OCI-LY7 (cell line): ENCODE measurements around the gene CLMN. TPM values are rescaled to one million over a fixed set of nuclear protein-coding genes. Genes with fewer than 3 reads are reported as not detected.

Experiments
- BruUV-seq: library from RNA; stranded (reverse); fragments of 400-500 nt; replicated peaks from 2 replicates; lab custom pipeline; 2021; lab: Mats Ljungman, UMichigan
- CTCF ChIA-PET: fragments of 300-600 bp; sonication (Branson Sonifier 250); formaldehyde crosslinking; loops from one replicate; lab custom pipeline; 2022; ENCODE audit warnings: antibody characterized with exemption; ENCODE audit not compliant: unreplicated experiment; lab: Charles Lee
- POLR2A ChIA-PET: fragments of 300-600 bp; sonication (Branson Sonifier 250); formaldehyde crosslinking; loops from one replicate; lab custom pipeline; 2022; ENCODE audit warnings: antibody characterized with exemption; lab: Charles Lee
- DNase-seq: peaks from one replicate; pipeline ENCODE4 v3.0.0-alpha.2; 2015; ENCODE audit warnings: low spot score
- H2AFZ ChIP-seq: fragments of 200-600 bp; sonication (generic), shearing (Covaris generic); 2 replicates; pipeline ENCODE4 v1.6.1; 2014; ENCODE audit warnings: mild to moderate bottlenecking, antibody characterized with exemption, low read length, moderate library complexity
- H3K27ac ChIP-seq: fragments of 200-600 bp; sonication (generic); 2 replicates; pipeline ENCODE4 v1.5.1; 2014; ENCODE audit warnings: mixed run types, low read depth, mild to moderate bottlenecking, moderate library complexity, low read length, inconsistent platforms; ENCODE audit not compliant: poor library complexity, severe bottlenecking
- H3K36me3 ChIP-seq: fragments of 200-600 bp; sonication (generic); 2 replicates; pipeline ENCODE4 v1.6.1; 2014; ENCODE audit warnings: mild to moderate bottlenecking, antibody characterized with exemption, low read length, moderate library complexity, mixed read lengths; ENCODE audit not compliant: insufficient read depth
- H3K4me1 ChIP-seq: fragments of 200-600 bp; sonication (generic); 2 replicates; pipeline ENCODE4 v1.5.1; 2014; ENCODE audit warnings: mild to moderate bottlenecking, low read length; ENCODE audit not compliant: insufficient read depth, poor library complexity, severe bottlenecking
- H3K4me2 ChIP-seq: fragments of 200-600 bp; sonication (generic); 2 replicates; pipeline ENCODE4 v1.6.1; 2014; ENCODE audit warnings: mild to moderate bottlenecking, low read length
- H3K4me3 ChIP-seq: fragments of 200-600 bp; sonication (generic); 2 replicates; pipeline ENCODE4 v1.5.1; 2014; ENCODE audit warnings: mild to moderate bottlenecking, low read depth, low read length; ENCODE audit not compliant: poor library complexity, severe bottlenecking
- H3K79me2 ChIP-seq: fragments of 200-600 bp; sonication (generic); 2 replicates; pipeline ENCODE4 v1.6.1; 2016; ENCODE audit warnings: low read depth, mild to moderate bottlenecking, low read length, moderate library complexity, mixed read lengths; ENCODE audit not compliant: insufficient read depth
- H3K9me2 ChIP-seq: fragments of 200-600 bp; sonication (generic); 2 replicates; pipeline ENCODE4 v1.6.1; 2016; ENCODE audit warnings: mild to moderate bottlenecking, low read length, mixed read lengths; ENCODE audit not compliant: insufficient read depth
- H3K9me3 ChIP-seq: fragments of 200-600 bp; sonication (generic); 2 replicates; pipeline ENCODE4 v1.6.1; 2014; ENCODE audit warnings: mild to moderate bottlenecking, mixed run types, low read length, mixed read lengths
- H4K20me1 ChIP-seq: fragments of 200-600 bp; sonication (generic); 2 replicates; pipeline ENCODE4 v1.6.1; 2014; ENCODE audit warnings: mild to moderate bottlenecking, antibody characterized with exemption, low read length, moderate library complexity, mixed read lengths; ENCODE audit not compliant: insufficient read depth
- CTCF ChIP-seq: fragments of 200-600 bp; sonication (generic); conservative IDR thresholded peaks from 2 replicates; pipeline ENCODE4 v1.5.1; 2014; ENCODE audit warnings: mild to moderate bottlenecking, antibody characterized with exemption, low read length, moderate library complexity, mixed read lengths
- EZH2phosphoT487 ChIP-seq: fragments of 200-600 bp; sonication (generic); IDR thresholded peaks from 2 replicates; pipeline ENCODE4 v1.6.1; 2018; ENCODE audit warnings: low read depth, borderline replicate concordance, mild to moderate bottlenecking, mixed run types, antibody characterized with exemption, low read length, moderate library complexity, mixed read lengths
- intact Hi-C: fragments of 100-400 bp; cut with micrococcal nuclease; formaldehyde crosslinking; loops from one replicate; pipeline ENCODE4 v1.10.0; 2022; ENCODE audit not compliant: unreplicated experiment
- total RNA-seq, 2 experiments: library from RNA; depleted of rRNA in 1 of 2; stranded (reverse); fragments of >200 nt in 1 of 2; shearing (Covaris generic) in 1 of 2; gene quantifications; 2 replicates each; pipeline ENCODE4 v1.2.3, GENCODE V29; 2014 to 2022

CLMN gene
- total RNA-seq, 2 experiments from 2014 or later: 6.8 to 12.0 TPM

DNA sequence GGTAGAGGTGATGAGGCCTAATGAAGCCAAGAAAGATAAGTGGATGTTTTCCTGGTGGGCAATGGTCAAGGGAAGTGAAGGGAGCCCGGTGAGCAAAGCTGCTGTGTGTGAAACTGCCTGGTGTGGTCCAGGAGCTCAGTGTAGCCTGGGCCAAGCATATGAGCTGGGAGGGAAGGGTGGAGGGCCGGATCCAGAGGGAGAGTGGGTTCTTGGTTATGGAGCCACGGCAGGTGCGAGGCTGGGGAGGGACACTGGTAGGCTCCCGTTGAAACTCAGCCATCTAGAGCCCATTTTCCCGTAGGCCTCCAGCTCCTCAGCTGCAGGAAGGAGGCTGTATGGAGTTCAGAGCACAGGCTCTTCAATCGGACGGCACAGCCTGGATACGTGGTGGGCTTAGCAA is 10.2 kb upstream of the CLMN start:
- TF ChIP-seq CTCF (no peak), EZH2phosphoT487 (no peak)
- Histone ChIP-seq H3K4me1 (peaks cover 44% of the 10 kb centered on the region), H3K9me2 (no peaks in the 10 kb centered on the region), H4K20me1 (no peaks in the 10 kb centered on the region), H3K36me3 (no peaks in the 10 kb centered on the region; the same call in 1 of the 2 replicates), H3K27ac (no peak overlapping the region), H2AFZ (no peak overlapping the region), H3K79me2 (no peaks in the 10 kb centered on the region), H3K4me3 (no peak overlapping the region), H3K9me3 (peaks cover 12% of the 10 kb centered on the region; the same call in 1 of the 2 replicates), H3K4me2 (peak overlapping the region; percentile 71)
- POLR2A ChIA-PET: interaction anchor here (1.2 to 3.4 kb wide), 3 partner anchors 11 to 75 kb away, joined by 3 to 11 read pairs (median 4); partner anchors contain the start of gene CLMN
- no TSS peak for BruUV-seq
- CTCF ChIA-PET: interaction anchor here (0.9 kb wide), 1 partner anchor 46 kb away, joined by 3 read pairs; no protein-coding TSS in a partner anchor
- DNase-seq: no peak
- intact Hi-C loops: loop anchor here (5.0 kb wide), 1 partner anchor 202 kb away; no protein-coding TSS in a partner anchor

DNA sequence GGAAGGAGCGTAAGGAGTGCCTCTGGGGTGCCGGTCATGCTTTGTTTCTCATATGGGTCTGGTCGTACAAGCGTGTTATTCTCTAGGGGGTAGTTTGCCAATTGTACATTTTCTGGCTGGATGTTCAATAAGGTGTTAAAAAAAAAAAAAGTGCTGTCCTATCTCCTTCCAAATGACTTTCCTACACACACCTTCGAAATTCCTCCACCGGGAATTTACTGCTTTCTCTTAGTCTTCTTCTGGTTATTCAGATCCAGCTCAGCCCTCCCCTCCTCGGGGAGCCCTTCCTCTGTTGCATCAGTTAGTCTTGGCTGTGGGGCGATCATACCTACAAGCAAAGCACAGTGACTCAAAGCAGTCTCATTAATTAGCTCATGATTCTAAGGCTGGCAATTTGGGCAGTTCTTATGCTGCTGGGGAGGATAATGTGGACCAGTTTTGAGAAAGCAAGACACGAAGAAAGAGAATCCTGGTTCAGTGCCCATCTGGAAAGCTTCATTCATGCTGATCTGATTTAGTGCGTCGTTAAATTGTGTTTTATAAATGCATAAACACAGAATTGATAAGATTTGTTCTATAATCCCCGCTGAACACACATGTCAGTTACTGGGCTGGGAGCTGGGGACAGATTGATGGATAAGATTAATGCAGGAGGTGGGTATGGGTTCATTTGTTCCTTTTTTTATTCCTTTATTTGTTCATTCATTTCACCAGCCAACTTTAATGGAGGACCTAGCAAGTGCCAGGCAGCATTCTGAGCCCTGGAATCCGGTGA is 9.2 kb upstream of the CLMN start:
- DNase-seq: peak; percentile 45
- H3K4me3 ChIP-seq: peak overlapping the region; percentile 14
- peaks cover 12% of the 10 kb centered on the region; the same call in 1 of the 2 replicates for H3K9me3 ChIP-seq
- no peaks in the 10 kb centered on the region for H4K20me1 ChIP-seq
- H3K9me2 ChIP-seq: no peaks in the 10 kb centered on the region
- no peaks in the 10 kb centered on the region; the same call in 1 of the 2 replicates for H3K36me3 ChIP-seq
- H3K4me1 ChIP-seq: peaks cover 44% of the 10 kb centered on the region
- no TSS peak for BruUV-seq
- no peaks in the 10 kb centered on the region for H3K79me2 ChIP-seq
- H3K4me2 ChIP-seq: peak overlapping the region; percentile 71
- ChIA-PET POLR2A (interaction anchor here (0.7 to 3.4 kb wide), 4 partner anchors 10 to 63 kb away, joined by 3 to 11 read pairs (median 4); partner anchors contain the start of gene CLMN), CTCF (no interaction called here)
- H2AFZ ChIP-seq: no peak overlapping the region; the same call in 1 of the 2 replicates
- intact Hi-C loops: loop anchor here (5.0 kb wide), 1 partner anchor 203 kb away; no protein-coding TSS in a partner anchor
- H3K27ac ChIP-seq: peak overlapping the region; percentile 69
- no peak for TF ChIP-seq EZH2phosphoT487
- TF ChIP-seq CTCF: no peak
